ENCODE results near the gene JAKMIP1.

Gene JAKMIP1

DNA sequence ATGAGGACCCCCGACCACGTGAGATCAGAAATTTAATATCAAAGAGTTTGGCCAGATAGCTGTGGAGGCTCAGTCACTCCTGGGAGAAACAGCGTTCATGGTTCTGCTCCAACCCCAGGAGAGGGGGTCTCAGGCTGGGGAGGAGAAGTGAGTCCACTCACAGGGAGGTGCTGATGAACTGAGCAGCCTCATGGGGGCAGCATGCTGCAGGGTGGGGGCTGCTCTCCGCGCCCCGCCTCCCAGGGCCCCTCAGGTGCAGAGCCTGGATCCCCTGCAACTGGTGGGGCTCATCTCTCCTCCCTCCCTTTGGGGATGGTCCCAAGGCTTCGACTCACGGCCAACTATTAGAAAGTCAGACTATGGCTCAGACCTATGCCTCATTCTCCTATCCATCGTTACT lies 155.5 kb downstream of the JAKMIP1 start:
- FAIRE-seq: no peak
- no peak for DNase-seq (ENCODE audit: low spot score)

DNA sequence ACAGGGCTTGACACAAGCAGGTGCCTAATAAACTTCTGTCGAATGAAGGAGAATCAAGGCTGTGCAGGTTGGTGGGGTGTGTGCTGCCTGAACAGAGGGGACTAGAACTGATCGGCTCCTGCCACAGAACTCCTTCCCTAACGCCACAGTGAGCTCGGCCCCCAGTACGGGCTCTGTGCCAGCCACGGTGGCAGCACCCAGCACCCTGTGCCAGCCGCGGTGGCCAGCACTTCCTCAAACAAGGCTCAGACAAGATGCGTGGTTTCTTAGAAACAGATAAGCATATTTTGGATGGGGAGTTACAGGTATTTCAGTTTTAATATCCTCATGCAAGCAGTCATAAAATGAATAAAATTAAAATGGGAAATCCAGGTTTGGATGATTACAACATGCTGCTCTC lies 156.1 kb downstream of the JAKMIP1 start:
- DNase-seq (ENCODE audit: low spot score): no peak
- no peak for FAIRE-seq

DNA sequence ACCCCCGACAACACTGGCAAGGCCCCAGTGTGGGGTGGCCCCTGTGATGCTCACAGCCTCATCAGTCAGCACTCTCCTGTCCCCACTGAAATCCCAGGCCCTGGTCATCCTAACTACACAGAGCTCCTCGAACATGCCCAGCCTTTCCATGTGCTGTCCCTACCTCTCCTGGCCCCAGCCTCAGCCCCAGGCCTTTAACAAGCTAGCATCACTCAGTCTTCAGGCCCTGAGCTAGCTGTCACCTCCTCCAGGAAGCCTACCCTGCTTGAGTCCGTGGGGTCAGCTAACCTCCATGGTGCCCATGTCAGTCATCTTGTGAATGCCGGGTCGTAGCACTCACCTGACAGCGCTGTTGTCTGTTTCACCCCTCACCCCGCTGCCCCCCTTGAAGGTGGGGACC lies 156.5 kb downstream of the JAKMIP1 start:
- DNase-seq (ENCODE audit: low spot score): no peak
- no peak for FAIRE-seq

DNA sequence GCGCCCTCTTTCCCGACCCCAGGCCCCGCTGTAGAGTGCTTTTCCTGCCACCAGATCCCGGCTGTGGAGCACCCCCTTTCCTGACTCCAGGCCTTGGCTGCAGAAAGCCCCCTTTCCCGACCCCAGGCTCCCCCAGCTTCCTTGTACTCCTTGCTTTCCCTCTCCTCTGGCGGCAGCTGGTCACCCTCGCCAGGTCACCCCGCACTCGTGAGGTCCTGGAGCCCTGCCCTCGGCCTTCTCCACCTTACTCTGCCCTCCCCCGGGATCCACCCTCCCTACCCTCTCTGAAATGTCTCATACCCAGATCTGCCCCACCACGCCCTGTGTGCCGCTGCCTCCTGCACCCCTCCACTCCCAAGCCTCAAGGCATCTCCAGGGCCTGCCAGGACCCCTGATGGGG lies 157.2 kb downstream of the JAKMIP1 start:
- FAIRE-seq: no peak
- no peak for DNase-seq (ENCODE audit: low spot score)

DNA sequence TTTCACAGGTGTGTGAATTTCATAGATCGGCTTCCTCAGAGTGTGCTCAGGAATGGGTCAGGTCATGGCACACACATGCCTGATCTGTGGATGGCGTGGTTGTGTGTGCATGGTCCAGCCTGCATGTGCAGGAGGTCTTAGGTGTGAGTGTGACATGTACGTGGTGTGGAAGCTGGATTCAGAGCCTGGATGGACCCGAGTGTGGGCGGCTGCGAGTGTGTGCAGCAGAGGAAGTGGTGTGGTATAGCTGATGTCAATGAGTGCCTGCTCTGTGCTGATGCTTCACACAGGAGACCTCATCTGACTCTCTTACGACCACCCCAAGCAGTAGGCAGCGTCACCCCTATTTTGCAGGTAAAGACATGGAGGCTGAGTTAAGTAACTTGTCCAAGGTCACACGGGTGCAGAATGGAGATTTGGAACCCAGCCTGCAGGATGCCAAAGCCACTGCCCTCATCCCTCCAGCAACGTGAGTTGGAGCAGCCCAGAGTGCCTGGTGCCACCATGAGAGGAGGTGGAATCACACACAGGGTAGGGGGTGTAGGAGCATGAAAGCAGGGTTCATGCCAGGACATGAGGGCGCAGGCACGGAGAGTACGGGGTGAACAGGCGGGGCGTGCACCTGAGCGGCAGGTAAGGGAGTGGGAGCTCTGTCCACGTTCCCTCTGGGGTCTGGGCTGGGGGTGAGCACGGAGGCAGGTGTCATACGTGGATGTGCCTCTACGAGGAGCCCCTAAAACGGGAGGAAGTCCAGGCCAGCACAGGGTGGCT lies 157.9 kb downstream of the JAKMIP1 start:
- FAIRE-seq (no peak), DNase-seq (ENCODE audit: low spot score) (no peak)

DNA sequence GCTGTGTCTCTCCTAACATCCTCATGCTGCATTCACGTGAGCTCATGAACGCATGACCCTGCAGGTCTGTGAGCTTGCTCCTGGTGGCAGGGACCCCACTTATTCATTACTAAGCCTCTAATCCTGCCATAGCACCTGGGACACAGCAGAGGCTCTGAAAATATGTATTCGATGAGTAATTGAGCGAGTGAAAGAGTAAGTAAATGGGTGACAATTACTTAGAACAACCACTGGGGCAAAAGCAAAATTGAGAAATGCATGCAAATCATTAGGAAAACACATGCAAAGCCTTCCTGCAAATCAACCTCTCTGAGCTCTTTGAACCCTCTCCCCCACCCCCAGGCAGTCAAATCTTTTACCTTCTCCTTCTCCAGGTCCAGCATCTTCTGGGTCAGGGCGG lies 158.5 kb downstream of the JAKMIP1 start:
- FAIRE-seq: no peak
- no peak for DNase-seq (ENCODE audit: low spot score)

DNA sequence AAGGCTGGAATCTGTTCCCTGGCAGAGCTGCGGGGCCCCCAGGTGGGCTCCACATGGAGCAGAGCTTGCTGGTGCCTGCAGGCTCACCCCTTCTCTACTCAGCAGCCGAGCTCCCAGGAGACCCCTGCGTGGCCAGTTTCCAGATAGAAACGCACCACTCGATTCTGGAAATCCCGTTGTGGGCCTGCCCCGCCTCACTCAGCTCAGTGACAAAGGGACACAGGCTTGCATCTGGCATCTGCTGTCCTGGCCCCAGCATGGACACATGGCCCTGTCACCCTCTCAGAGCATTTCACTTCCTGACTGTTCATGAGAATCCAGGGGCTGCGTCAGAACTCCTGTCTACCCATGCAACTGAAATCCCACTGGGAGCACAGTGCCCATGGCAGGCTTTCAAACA lies 161.6 kb downstream of the JAKMIP1 start:
- no peak for DNase-seq (ENCODE audit: low spot score)
- FAIRE-seq: no peak

DNA sequence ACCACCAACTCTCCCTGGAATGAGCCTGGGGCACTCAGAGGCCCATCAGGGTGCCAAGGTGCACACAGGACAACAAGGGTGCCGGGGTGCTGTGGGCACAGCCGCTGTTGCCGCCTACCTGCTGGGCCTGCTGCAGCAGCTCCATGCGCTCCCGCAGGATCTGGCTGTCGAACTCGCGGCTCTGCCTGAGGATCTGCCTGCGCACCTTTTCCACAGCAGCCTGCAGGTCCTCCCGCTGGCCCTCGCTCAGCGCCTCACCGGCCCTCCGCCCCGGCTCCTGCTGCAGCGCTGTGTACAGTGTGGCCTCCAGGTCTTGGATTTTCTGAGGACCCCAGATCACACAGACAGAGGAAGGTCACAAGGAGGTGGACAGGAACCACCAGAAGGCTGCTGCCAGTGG lies 164.6 kb downstream of the JAKMIP1 start:
- DNase-seq (ENCODE audit: low spot score) (no peak), FAIRE-seq (no peak)

DNA sequence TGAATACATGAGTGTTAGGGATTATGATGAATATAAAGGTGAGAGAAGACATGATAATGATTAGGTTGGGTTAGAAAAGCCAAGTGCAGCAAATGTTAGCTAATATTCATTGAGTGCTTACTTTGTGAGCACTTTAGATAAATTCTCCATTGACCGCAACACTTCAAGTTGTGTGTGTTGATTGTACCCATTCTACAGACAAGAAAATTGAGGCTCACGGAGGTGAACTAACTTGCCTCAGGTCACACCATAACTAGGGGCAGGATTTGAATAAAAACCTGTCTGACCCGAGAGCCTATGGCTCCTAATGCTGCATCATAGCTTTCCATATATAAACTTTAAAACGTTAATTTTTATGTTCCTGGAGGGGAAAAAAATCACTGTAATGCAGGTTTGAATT lies 167.0 kb downstream of the JAKMIP1 start:
- DNase-seq (ENCODE audit: low spot score) (no peak), FAIRE-seq (no peak)

DNA sequence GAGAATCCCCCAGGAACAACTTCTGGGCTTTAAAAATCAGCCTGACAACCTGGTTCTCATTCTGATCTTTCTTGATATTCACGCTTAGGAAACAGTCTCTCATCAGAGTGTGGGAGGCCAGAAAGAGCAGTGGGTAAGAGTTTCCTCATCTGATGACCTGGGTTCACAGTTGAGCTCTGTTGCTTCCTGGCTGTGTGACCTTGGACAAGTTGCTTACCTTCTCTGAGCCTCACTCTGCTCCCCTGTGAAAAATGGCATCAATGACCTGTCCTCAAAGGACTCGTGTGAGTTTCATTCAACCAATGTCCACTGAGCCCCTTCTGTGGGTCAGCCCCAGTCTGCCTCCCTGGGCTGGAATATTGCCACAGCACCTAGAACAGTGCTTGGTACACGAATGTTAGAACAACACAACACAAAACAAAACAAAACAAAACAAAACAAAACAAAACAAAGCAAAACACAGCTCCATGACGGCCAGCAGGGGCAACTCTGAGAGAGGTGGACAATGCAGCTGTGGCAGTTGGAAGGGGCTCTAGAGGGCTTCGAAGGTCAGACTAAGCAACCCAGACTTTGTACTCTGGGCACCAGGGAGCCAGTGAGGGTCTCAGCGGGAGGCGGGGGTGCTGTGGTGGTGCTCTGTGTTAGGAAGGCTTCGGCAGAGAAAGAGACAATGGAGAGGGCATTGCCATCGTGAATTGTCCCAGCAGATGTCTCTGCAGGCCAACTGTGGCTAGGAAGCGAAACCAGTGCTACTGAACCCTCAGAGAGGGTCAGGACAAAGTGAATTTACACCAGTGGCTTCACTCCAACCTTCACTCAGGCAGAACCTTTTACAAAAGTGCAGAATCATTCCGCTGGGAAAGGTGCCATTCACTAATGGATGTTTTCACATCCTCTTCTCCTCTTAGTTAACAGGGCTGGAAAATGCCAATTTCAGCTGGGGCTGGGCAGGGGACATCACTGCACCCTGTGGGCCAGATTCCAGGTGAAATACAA lies 167.8 kb downstream of the JAKMIP1 start:
- FAIRE-seq (no peak), DNase-seq (ENCODE audit: low spot score) (no peak)

DNA sequence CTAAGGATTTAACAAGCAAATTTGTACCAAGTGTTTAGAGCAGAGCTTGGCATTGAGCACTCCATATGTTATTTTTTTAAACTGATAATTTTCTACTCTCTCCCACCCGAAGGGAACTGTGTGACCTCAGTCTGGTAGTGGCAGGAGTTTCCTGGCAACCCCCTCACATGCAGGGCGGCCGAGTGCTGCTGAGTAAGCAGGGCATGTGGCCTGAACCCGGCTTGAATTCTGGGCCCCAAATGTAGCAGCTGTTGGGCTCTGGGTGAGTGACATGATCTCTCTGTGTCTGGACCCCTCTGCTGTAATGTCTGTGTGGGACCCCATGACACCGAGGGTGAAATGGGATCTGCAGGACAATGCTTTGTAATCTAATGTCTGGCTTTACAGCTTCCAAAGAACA lies 168.5 kb downstream of the JAKMIP1 start:
- FAIRE-seq (no peak), DNase-seq (ENCODE audit: low spot score) (no peak)

DNA sequence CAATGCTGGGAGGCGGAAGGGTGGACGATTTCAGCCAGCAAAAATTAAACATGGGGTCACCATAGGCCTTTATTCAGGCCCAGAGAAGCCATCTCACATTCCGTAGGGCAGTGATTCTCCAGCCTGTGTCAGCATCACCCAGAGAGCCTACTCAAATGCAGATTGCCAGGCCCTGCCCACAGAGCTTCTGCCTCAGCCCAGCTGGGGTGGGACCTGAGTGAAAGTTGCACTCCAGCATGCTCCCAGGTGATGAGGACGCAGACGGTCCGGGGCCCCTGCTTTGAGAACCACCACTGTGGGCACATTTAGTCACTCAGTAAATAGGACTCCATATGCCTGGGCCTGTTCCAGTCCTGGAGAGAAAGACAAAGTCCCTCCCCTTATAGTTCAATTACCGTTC lies 169.7 kb downstream of the JAKMIP1 start:
- FAIRE-seq (no peak), DNase-seq (ENCODE audit: low spot score) (no peak)

DNA sequence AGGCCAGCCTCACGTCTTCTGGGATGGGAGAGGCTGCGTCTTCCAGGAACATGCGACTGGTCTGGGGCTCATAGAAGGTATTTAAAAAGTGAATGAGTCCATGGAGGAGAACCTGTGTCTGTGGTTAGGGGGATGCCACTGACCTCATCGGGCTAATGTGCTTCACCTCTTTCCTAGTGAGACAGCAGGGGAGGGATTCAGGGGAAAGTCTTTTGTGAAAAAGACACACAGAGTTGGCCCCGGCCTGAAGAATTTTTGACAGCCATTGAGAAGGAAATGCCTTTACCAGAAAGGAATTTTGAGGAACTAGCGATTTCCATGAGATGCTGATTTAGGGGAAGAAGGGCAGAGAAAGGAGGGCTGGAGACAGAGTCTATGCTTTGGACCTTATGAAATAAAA lies 171.1 kb downstream of the JAKMIP1 start:
- no peak for FAIRE-seq
- no peak for DNase-seq (ENCODE audit: low spot score)

DNA sequence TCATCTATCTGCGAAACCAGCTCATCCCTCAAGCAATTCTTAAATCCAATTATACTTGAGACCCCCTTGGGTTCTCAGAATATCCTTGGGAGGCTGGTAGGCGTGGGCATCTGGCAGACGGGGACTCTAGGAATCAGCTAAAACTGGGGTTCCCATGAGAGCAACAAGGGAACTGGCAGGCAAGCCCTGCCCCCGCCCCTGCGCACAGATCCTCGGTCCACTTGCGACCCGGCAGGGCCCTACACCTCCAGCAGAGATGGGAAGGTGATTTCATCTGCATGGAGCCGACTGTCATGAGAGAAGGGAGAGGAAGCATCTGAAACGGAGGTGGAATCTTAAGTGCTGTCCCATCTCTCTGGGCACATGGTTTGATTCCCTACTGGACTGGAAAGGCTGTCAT lies 172.2 kb downstream of the JAKMIP1 start:
- no peak for DNase-seq (ENCODE audit: low spot score)

DNA sequence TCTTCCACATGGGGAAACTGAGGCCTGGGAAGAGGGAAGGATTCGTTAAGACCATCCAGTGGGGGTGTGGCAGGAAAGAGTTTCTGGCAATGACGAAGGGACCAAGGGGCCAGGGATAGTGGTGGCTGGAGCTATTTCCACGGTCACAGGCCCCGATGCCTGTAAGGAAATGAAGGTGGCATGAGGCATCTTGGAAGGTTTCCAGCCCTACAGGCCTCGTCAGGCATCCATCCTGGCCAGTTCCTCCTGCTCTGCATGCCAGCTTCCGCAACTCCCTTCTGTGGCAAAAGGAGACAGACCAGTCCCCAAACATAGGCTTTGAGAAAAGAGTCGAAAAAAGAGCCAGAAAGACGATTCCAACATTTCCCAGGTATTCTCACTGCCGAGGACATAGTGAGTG lies 173.0 kb downstream of the JAKMIP1 start:
- no peak for FAIRE-seq

More for the DNA sequence above, 172.2 kb downstream of the JAKMIP1 start:
- FAIRE-seq: no peak

DNA sequence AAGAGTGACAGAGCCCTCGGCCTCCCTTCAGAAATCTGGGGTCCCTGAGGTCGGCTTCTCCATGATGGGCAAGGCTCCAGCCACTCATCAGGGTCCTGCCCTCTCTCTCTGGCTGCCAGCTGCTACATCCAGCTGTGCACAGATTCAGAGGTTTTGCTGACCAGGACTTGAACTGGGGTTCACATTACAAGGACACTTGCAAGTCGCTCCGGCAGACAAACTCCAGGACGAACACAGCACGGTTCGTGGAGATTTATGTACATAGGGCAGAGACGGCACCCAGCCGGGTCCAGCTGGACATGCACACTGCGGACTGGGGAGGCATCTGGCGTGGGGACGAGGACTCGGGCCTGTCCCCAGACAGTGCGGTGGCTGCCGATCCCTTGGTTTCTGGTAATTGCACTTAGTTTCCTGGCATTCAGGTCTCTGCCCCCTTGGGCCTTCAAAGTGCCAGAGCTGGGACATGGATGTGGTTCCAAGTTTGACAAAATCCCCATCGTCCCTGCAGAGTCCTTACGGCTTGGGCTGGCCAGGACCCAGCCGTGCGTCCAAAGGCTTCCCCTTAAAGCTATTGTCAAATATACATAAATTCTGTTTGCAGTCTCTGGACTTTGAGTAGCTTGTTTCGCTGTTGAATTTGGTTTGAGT lies 175.9 kb downstream of the JAKMIP1 start:
- no peak for DNase-seq (ENCODE audit: low spot score)
- no peak for FAIRE-seq

More for the DNA sequence above, 173.0 kb downstream of the JAKMIP1 start:
- no peak for DNase-seq (ENCODE audit: low spot score)

DNA sequence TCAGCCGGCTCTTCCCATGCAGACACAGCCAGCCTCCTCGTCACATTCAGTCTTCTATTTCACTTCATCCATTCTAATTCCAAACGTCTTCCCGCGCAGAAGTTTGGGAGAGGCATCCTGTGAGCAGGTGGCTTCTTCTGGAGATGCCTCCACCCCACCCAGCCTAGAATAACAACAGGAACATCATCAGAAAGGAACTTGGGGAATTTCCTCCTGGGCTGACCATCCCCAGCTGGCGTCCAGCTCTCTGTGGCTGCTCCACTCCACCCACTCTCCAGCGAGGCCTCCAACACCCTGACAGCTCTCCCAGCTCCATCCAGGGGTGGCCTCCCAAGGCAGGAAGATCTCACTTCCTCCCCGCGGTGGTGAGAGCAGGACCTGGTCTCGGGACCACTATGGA lies 176.6 kb downstream of the JAKMIP1 start:
- no peak for DNase-seq (ENCODE audit: low spot score)
- no peak for FAIRE-seq

DNA sequence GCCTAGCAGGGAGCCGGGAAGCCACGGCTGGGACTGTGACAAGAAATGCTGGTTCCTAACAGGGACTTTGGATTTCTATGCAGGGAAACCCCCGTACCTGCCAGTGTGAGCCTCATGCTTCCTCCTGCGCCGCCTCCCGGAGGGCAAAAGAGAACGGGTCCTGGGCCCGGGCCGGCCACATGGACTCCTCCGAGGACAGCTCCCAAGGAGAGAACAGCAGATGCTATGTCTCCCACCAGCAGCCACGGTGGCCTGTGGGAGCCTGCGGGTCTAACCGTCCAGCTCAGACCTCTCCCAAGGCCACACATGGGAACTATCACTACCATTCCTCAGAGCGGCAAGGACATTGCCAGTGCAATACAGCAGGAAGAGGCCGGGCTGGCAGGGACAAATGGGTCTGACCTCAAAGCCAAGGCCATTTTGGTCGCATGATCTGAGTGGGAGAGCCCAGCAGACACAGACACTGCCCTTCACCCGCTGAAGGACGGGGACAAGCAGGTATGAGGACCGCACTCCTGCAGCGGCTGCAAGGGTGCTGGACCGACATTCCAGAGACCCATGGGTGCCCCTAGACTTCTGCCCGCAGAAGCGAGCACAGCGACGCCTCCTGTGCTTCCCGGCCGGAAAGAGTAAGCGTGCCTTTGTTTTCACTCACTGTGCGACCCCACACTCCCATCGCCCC lies 177.6 kb downstream of the JAKMIP1 start:
- DNase-seq (ENCODE audit: low spot score) (no peak), FAIRE-seq (no peak)

DNA sequence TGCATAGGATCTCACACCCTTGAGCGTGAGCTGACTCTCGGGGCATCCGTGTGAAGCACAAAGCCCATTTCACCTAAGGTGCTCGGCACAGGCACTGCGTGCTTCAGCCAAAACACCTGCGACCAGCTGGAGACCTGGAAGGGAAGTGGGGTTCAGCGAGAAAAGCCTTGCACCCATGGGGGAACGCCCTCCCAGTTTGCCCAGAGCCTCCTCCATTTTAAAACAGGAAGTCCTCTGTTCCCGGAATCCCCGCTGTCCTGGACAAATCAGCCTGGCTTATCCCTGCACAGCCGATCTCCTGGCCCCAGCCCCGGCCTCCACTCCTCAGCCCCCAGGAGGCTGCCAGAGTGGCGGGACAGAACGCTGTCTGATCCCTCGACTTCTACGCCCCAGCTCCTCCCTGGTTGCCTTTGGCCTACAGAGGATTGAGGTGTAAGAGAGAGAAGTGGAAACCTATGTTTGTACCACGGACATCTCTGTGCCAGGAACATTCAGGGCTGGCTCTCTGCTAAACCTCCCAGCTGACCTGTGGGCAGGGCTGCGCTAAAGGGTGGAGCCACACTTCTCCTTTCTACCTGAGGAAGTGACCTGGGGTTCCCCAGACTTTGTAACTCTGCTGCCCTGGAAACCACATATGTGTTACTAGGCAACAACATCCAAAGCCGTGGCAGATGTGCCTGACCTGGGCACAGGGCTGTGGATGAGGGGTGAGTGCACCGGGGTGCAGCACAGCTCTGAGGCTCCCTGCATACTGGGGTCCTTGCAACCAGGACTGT lies 178.3 kb downstream of the JAKMIP1 start:
- DNase-seq (ENCODE audit: low spot score) (no peak), FAIRE-seq (no peak)

DNA sequence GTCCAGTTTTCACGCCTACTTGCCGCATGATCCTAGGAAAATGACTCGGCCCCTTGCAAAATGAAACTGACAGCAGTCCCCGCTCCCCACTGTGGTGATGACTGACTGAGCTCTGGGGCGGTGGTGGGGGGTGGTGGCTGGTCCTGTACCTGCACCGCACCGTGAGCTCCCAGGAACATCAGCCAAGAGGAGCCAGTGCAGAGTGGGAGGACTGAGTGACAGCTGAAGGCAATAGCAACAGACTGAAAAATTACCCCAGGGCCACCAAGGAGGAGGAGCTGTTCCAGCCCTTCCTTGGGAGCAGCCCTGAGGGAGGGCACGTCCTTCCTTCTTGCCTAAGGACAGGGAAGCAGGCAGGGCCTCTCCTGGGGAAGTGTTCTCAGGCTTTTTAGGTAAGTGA lies 179.7 kb downstream of the JAKMIP1 start:
- no peak for DNase-seq (ENCODE audit: low spot score)
- no peak for FAIRE-seq
